Measurements from ENCODE around the gene SCAI.
A peak's percentile ranks its signal among the peaks of the same experiment; 100 is the strongest.
"Not testable (repeated sequence)": the region's sequence is repeated elsewhere in the genome, so short reads cannot be mapped to it uniquely, and the experiment has no call there.

SCAI gene

GRCh38 chr9:124949387-124949786 is 193.9 kb downstream of the SCAI start:
- DNase-seq (ENCODE audit: extremely low read depth in 1 of 2, low read depth in 1 of 2) = no peak

- DNase-seq (ENCODE audit: extremely low read depth in 1 of 2, low read depth in 1 of 2) = no peak
Observed at GRCh38 chr9:124947727-124948391, 195.5 kb downstream of the SCAI start.

DNA sequence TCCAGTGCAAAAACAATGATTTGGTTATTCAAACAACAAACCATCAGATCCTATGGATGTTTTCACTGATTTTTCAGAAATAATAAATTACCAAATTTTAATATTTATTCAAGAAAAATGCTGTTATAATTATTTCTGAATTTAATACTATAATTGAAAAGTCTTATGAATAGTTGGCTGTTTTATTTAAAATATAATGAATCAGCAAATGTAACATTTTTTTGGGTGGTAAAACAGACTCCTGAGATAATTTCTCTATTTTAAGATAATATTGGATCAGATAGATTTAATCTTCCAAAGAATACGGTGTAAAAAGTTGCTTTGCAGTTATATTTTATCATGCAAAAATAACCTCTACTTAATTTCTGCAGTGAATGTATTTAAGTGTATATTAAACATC is 197.2 kb downstream of the SCAI start:
- DNase-seq (ENCODE audit: extremely low read depth in 1 of 2, low read depth in 1 of 2) = no peak

GRCh38 chr9:124941679-124942561 is 201.4 kb downstream of the SCAI start:
- DNase-seq (ENCODE audit: extremely low read depth in 1 of 2, low read depth in 1 of 2) = peak; percentile 17 to 22

DNA sequence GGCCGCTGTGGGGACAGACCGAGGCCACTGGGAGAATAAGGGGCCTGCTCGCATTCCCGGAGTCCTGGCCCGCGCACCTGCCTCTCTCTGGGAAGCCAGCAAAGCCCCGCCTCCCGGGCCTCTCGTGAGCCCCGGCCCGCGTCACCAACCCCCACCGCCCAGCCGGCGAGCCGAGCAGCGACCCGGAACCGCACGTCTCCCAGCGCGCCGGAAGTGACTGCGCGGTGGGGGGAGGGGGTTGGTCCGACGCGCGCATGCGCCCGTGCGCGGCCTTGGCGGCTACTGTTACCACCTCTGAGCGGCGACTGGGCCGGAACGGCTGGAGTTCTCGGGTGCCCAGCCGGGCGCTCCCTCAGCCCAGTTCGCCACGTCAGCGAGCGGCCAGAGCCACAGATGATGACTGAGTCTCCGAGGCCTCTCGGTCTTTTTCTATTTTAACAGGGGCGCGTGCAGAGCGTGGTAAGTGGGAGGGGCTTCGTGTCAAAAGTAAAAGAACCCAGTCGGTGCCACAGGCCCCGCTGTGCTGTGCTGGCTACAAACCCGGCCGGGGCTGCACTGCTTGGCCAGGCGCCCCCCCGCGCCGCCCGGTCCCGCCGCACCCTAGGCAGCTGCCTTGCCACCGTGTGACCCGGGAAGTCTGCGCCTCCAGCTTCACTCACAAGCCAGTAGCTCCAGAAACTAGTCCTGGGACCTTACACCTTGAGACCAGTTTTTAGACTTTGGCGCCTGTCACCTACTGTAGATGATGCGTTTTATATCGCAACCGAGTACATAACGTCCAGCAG is 202.2 kb downstream of the SCAI start, which contains the start of gene GOLGA1:
GOLGA1 (minus strand) TSS at position 190 of the 785 bp plus-strand sequence. CDS start 2,372 bp downstream, outside the sequence.
- peak; percentile 76 to 87 for DNase-seq (ENCODE audit: extremely low read depth in 1 of 2, low read depth in 1 of 2)

DNA sequence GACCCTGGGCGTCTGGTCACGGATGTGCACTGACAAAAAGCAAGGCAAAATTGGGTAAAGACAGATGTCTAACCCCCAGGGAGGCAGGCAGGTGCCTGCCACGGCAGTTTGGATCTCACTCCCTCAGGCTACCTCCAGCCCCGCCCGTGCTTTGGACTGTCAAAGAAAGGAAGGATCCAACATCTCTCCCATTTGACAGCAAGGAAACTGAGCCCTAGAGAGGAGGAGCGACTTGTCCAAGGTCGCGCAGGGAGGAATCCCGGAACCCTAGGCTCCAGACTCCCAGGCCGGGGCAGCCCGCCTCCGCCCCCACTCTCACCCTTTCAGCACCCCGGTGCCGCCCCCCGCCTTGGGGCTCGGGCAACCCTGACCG is 202.8 kb downstream of the SCAI start:
- DNase-seq (ENCODE audit: extremely low read depth in 1 of 2, low read depth in 1 of 2) = no peak

GRCh38 chr9:124939944-124940343 is 203.4 kb downstream of the SCAI start:
- DNase-seq (ENCODE audit: extremely low read depth in 1 of 2, low read depth in 1 of 2) = no peak

- DNase-seq (ENCODE audit: extremely low read depth in 1 of 2, low read depth in 1 of 2) = no peak
Observed at GRCh38 chr9:124934290-124934689, 209.0 kb downstream of the SCAI start.

DNA sequence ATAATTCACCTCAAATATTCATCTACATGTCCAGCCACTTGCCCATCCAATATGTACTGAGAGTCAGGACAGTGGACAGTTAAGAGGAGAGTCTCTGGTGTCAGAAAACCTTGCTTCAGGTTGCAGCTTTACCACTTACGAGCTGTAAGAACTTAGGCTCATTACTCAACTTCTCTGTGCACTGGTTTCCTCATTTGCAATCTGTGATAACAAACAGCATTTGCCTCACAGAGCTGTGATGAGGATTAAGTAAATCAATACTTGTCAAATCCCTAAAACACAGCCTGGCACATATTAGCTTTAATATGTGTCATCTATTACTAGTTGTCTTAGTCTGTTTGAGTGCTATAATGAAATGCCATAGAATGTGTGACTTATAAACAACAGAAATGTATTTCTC is 211.0 kb downstream of the SCAI start:
- no peak for DNase-seq (ENCODE audit: extremely low read depth in 1 of 2, low read depth in 1 of 2)

DNA sequence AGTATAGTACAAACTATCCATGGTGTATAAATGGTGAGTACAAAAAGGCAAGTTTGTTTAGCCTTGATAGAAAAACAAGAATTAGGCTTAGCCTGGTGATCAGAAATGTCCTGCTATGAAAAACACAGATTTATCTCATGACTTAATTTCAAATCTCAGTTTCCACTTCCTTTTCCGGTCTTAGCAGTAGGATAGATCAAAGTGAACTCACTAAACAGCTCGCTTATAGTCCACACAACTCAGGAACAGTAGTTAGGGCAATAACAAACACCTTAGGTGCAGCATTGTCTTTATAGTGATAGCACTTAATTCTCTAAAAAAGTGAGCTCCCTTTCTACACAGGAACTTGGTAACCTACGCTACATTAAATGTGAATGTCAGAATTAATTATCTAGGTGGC is 213.9 kb downstream of the SCAI start:
- DNase-seq (ENCODE audit: extremely low read depth in 1 of 2, low read depth in 1 of 2) = no peak

DNA sequence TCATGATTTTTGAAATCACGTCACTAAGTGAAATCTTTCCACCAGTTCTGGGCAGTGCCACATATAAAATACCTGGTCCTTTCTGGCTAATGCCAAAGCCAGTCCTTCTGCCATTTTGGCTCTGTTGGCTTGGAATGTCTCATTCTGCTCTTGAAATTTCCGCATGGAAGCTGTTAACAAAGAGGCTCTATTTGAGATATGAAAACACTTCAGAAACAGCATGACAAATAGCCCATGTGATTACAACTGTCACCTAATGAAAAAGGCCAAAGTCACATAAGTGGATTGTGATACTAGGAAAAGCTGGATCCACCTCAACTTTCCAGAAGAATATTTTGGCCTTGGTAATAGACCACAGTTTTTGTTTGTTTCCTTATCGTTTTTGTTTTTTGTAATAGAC is 215.2 kb downstream of the SCAI start:
- no peak for DNase-seq (ENCODE audit: extremely low read depth in 1 of 2, low read depth in 1 of 2)

DNA sequence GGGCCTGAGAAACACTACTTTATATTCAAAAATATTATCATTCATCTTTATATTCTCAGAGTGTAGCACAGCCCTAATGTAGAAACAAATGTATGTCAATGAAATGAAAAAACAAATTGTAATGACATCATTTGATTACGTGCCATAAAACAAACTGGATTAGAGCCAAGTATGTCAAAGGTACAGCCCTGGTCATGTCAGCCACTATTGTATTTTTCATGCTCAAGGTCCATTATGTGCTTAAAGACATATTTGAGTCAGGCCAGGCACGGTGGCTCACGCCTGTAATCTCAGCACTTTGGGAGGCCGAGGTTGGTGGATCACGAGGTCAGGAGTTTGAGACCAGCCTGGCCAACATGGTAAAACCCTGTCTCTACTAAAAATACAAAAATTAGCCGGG is 222.9 kb downstream of the SCAI start:
- DNase-seq (ENCODE audit: extremely low read depth in 1 of 2, low read depth in 1 of 2) = not testable (repeated sequence)

- no peak for DNase-seq (ENCODE audit: extremely low read depth in 1 of 2, low read depth in 1 of 2)
Observed at GRCh38 chr9:124914753-124915405, 228.4 kb downstream of the SCAI start.

DNA sequence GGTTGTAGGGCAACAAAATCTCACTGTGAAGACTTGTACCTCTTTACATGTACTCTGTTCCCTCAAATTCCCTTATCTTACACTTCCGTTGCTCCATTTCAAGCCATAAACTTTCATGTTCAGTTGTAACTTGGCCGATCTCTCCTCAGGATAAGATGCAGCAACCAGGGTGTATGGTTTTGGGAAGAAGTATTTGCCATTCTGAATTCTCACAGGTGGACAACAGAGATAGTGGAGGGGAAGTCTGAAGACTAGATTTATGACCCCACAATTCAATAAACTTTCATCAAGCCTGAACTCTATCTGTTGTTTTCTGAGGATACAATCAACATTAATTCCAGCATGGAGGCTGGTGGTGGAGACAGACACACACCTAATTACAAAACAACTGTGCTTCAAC is 229.9 kb downstream of the SCAI start:
- DNase-seq (ENCODE audit: extremely low read depth in 1 of 2, low read depth in 1 of 2) = no peak

DNA sequence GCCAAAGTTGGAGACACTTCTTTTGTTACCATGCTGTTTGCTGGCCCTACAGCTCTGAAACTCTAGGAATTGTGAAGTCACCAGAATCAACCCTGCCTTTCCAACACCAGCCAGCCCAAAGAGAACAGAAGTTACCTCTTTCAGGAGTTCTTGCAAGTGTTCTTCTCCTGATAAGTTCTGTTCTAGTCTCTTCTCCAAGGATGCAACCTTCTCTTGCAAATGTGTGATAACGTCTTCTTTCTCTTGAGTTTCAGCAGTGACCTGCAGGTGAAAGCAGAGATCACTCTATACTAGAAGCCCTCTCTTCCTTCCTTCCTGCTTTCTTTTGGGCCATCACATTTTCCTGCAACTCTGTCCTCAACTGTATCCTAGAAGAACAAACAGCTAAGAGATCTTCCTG is 231.6 kb downstream of the SCAI start:
- DNase-seq (ENCODE audit: extremely low read depth in 1 of 2, low read depth in 1 of 2) = no peak

- DNase-seq (ENCODE audit: extremely low read depth in 1 of 2, low read depth in 1 of 2) = no peak
Observed at GRCh38 chr9:124908098-124908497, 235.2 kb downstream of the SCAI start.

- no peak for DNase-seq (ENCODE audit: extremely low read depth in 1 of 2, low read depth in 1 of 2)
Observed at GRCh38 chr9:124906966-124907365, 236.4 kb downstream of the SCAI start.

DNA sequence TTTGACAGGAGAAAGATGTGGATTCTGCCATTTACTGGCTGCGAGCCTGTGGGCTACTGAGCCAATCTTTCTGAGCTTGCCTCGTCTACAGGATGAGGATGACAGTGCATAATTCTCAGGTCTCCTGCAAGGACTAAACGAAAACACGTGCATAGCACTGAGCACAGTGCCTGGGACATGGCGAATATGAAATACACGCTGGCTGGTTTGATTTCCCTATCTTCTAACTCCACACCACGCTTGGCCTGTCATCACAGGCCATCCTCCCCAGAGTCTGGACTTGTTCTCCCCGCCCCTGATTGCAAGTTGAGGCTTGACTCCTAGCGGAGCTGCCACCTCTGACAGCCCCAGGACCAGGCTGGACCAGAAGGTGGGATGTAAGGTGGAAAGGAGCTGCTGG is 243.5 kb downstream of the SCAI start:
- no peak for DNase-seq (ENCODE audit: extremely low read depth in 1 of 2, low read depth in 1 of 2)

GRCh38 chr9:124897570-124898460 is 245.5 kb downstream of the SCAI start:
- DNase-seq (ENCODE audit: extremely low read depth in 1 of 2, low read depth in 1 of 2) = no peak

DNA sequence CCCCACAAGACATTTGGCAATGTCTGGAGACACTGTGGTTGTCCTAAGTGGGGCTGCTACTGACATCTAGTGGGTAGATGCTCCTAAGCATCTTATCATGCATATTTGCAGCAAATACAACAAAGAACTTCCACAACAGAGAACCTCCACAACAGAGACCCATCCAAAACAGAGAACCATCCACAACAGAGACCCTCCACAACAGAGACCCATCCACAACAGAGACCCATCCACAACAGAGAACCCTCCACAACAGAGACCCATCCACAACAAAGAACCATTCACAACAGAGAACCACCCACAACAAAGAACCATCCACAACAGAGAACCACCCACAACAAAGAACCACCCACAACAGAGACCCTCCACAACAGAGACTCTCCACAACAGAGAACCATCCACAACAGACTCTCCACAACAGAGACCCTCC is 248.6 kb downstream of the SCAI start:
- DNase-seq (ENCODE audit: extremely low read depth in 1 of 2, low read depth in 1 of 2) = peak in 1 of 2 donors; percentile 14
